Measurements from ENCODE around the gene DEFB113.
"Not testable (repeated sequence)": the region's sequence is repeated elsewhere in the genome, so short reads cannot be mapped to it uniquely, and the experiment has no call there.

Gene DEFB113

DNA sequence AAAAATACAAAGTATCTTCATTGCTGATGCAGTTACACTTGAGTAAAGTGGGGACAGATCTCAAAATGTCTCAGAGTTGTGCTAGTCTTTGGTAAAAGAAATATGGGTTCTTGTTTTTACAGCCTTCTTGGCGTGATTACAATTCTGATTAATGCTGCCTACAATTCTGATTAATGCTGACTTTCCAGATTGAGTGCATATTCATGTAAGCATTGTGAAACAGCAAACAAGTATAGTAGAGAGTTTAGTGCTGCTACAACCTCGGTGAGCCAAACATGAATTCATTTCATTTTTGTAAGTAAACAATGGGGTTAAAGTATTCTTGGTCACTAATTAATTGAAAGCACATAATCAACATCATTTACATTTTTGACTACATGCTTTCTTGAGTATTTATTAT lies at the start of gene DEFB113:
Gene DEFB113 (minus strand): TSS at position 21 of the 400 bp plus-strand sequence. CDS start 0 bp downstream, at position 21.
- DNase-seq = no peak

DNA sequence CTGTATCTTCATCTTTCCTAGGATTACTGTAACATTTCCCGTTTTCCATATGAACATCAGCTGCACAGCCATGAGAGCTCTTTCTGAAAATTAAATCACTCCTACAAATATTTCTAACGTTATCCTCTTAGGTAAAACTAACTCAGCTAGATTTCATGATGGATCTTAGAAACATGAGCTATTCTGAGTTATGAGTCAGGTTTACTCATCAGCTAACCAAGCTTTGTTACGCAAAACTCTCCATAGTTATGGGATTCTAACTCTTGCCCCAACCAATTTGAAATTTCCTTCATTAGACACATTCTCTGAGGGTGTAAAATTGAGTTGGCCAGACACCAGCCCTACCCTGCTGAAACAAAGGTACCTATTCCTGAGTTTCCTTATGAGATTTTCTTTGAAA lies 38.4 kb upstream of the DEFB113 start:
- DNase-seq = no peak

DNA sequence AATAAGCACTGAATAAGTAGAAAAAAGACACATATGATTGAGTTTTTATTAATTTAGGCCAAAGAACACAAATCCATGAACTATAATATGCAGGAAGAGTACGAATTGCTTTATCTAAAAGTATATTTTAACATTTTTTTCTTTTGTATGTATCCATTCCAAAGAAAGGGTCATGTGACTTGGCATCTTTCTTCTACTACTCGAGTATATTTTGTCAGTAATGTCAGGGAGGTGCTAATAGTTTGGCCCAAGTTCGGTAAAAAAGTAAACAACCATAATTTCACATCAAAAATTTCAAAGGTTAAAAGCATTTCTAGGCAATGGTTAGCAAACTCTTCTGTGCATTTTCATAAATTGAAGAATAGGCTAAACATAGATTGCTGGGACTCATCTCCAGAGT lies 33.7 kb upstream of the DEFB113 start:
- no peak for DNase-seq

DNA sequence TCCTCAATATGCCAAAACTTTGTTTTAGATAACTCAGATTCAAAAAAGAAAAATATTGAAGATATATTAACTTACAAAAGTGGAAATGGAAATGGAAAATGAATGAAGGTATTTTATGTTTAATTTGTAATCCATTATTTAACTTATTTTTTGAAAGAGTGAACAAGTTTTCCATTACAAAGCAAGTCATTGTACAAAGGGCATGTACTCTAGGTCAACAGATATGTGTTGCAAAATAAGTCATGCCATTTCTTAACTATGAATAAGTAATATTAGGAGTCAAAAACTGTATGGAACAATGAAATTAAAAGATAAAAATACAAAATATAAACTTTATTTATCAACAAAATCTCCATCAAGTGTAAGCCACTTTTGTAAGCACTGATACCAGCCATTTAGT lies 25.9 kb upstream of the DEFB113 start:
- DNase-seq = no peak

DNA sequence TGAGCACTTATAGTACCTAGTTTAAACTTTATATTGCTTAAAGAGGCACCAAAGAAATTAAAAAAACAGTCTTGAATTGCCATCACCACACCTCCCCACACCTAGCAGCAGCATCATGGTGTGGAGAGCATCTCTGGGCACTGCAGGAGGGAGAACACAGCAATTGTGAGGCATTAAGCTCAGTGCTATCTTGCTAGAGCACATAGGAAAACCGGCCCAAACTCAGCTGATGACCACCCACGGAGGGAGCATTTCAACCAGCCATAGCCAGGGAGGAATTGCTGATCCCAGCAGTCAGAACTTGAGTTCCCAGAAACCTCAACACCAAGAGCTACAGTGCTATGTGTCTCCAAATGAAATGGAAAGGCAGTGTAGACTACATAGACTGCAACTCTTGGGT lies 19.5 kb upstream of the DEFB113 start:
- no peak for DNase-seq

- DNase-seq = no peak
Observed at GRCh38 chr6:49987749-49988148, 18.3 kb upstream of the DEFB113 start.

DNA sequence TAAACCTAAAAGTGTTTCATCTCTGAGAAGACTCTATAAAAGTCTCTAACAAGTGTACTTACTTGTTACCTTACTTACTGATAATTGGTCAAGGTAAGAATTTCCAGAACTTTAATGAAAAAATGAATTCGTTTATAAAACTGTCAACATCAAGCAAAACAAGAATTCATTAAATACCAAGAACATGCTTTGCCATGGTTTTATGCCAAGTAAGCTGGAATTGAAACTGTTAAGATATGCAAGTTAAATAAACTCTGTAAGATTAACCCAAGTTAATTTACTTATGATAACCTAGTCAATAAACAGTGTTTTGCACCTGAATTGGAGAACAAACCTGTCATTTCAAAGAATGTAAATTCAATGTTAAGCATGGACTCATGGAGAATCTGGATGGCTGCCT lies 17.1 kb upstream of the DEFB113 start:
- no peak for DNase-seq

GRCh38 chr6:49982046-49982445 lies 12.6 kb upstream of the DEFB113 start:
- no peak for DNase-seq

GRCh38 chr6:49980898-49981297 lies 11.5 kb upstream of the DEFB113 start:
- DNase-seq = no peak

GRCh38 chr6:49979584-49979983 lies 10.2 kb upstream of the DEFB113 start:
- no peak for DNase-seq

GRCh38 chr6:49978332-49979226 lies 9.2 kb upstream of the DEFB113 start:
- DNase-seq = no peak

- DNase-seq = no peak
Observed at GRCh38 chr6:49966823-49967222, 2.6 kb downstream of the DEFB113 start.

DNA sequence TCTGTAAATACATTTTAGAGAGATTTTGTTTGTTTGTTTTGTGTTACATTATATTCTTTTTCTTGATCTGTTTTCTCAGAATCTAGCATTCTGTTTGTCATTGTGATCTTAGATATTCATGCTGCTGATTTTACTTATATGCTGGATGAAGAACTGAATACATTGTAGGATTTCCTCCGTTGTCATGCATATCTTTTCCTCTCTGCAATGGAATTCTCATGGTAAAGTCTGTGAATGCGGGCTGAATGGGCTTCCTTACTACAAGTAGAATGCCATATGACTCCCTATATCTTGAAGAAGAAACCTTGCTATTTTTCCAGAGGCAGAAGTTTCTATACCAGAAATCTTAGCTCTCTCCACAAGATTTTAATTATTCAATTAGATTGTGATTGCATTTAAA lies 3.1 kb downstream of the DEFB113 start:
- no peak for DNase-seq

DNA sequence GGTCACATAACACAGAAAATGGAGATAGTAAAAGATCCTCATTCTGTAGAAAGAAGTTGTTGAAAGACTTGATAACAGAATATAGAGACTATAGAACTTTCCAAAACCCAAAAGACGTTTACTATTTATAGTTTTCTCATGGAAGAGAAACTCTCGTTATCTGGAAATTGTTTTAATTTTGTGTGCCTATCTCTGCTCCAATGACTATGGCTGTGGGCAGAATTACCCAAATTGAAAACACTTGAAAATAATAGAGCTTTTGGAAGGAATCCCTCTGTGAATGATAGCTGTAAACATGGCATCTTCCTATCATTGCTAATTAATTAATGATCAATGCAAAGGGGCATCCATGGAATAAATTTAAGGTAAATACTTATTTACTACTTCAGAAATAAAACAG lies 5.4 kb downstream of the DEFB113 start, which contains the start of gene DEFB114:
Gene DEFB114 (minus strand): TSS at position 101 of the 400 bp plus-strand sequence. CDS start 59 bp downstream, at position 42.
- DNase-seq = no peak

DNA sequence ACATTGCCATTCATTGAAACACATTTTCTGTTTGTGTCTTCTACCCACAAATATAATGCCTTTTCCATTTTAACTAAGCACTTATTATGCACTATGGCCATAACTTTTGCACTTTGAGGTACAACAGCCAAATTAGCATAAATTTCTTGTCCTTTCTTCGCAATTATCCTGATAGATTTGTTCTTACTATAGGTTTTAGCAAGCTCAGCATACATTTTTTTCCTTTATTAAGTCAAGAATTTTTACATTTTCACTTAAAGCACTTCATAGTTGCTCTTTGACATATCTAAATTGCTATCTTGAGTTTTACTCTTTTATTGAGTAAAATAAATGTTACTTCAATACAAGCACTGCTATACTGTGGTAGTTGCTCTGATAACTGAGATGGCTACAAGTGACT lies 11.2 kb downstream of the DEFB113 start:
- no peak for DNase-seq

- no peak for DNase-seq
Observed at GRCh38 chr6:49955847-49956246, 13.6 kb downstream of the DEFB113 start.

- no peak for DNase-seq
Observed at GRCh38 chr6:49951926-49952325, 17.5 kb downstream of the DEFB113 start.

DNA sequence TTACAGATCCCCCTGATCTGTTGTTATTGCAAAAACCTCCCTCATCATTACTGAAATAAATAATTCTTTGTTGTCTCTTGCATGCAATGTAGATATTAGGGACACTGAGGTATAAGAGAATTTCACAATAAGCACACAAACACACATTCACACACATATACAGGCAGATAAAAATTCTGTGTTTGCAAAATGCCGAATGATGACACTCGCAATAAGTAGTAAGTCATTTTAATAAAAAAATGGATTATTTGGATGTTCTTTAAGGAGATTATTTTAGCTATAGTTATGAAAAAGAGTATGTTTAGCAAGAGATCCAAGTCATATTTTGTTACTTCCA lies 19.0 kb downstream of the DEFB113 start:
- no peak for DNase-seq

DNA sequence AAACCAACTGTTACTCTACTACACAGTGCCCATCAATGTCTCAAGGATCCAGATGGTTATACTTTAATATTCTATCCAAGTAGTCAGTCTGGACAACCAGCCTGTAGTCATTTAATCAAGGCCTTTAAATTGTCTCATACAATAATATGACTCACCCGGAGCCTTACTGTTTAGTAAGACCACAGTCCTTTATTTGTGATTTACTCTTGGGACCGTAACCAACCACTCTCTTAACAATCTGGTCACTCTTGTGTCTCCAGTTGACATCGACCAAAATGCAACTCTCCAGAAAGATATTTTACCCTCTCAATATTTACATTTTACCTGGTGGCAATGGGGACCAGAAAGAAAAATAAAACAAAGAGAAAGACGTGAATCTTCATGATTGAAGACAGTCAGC lies 20.4 kb downstream of the DEFB113 start:
- DNase-seq = no peak

DNA sequence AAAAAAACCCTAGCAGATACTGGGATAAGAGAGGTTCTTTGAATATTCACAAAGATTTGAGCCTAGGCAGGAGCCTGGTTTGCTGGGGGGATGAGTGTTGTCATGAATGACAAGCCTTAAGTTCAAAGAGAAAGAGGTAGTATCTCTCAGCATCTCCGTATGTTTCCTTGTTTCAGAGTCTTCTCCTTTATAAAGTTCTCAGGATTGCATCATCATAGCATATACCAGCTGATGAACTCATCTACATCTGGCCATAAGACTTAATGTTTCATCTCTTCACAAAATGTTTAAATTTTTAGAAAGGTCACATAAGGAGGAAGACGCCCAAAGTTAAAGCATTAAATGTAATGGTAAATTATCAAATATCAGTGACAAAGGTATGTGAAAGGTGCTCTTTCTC lies 22.6 kb downstream of the DEFB113 start:
- no peak for DNase-seq

DNA sequence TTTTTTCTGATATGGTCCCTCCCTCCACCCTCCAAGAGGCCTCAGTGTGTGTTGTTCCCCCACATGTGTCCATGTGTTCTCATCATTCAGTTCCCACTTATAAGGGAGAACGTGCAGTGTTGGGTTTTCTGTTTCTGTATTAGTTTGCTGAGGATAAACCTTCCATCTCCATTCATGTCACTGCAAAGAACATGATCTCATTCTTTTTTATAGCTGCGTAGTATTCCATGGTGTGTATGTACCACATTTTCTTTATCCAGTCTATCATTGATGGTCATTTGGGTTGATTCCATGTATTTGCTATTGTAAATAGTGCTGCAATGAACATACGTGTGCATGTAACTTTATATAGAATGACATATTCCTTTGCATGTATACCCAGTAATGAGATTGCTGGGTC lies 25.4 kb downstream of the DEFB113 start:
- DNase-seq = not testable (repeated sequence)

DNA sequence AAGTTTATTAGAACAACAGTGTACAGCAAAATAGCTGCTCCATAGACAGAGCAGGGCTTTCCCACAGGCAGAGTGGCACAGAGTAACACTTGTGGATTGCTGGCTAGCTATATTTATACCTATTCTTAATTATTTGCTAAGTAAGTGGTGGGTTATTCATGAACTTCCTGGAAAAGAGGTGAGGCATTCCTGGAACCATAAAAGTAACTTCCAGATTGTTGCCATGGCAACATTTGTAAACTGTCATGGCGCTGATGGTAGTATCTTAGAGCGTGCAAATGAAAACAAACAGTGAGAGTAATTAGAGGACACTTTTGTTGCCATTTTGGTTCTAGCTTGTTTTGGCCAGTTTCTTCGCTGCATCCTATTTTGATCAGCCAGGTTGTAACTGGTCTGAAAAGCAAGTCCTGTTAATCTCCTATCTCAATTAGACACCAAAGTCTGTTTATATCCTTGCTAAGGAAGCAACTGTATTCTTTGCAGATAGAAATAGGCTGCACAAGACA lies 29.4 kb downstream of the DEFB113 start:
- DNase-seq = no peak

GRCh38 chr6:49937811-49938210 lies 31.6 kb downstream of the DEFB113 start:
- no peak for DNase-seq

DNA sequence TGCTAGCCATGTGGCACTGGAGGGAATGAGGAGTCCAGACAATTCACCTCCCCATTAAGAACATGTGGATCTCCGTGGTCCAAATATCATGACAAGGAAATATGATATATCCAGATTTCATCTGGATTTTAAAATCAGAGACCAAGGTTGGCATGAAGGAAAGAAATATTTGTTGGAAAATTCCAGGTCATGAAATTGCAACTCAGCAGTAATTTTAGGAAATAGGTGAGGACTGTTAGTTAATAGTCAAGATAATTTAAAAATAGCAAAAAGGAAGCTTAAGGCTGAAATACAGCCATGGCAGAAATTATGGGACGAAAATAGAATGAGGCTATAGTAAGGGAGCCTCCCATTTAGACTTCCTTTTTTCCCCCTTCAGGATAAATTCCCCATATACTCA lies 32.4 kb downstream of the DEFB113 start:
- no peak for DNase-seq

- DNase-seq = no peak
Observed at GRCh38 chr6:49935387-49935786, 34.0 kb downstream of the DEFB113 start.

Data from NCI-H510A (cell line).